ENCODE results near the gene FOXP1.

- no peak for TF ChIP-seq CTCF (IDR thresholded peaks at IDR 0.05)
- TF ChIP-seq SIN3A (IDR thresholded peaks at IDR 0.05; ENCODE audit: borderline replicate concordance, insufficient read depth, low read depth, low read length), result no peak
- TF ChIP-seq REST (IDR thresholded peaks at IDR 0.05; ENCODE audit: insufficient read depth in 1 of 2, low read depth in 2 of 2, low read length in 1 of 2), result no peak
Observed at GRCh38 chr3:70990185-70990584, 593.3 kb downstream of the FOXP1 start.

Measured in Panc1 (cell line).